Spleen (tissue), 11 donors: ENCODE measurements around the gene NIPBL. TPM values are rescaled to one million over a fixed set of nuclear protein-coding genes. Genes with fewer than 3 reads are reported as not detected.

ENCODE experiments used
- DNase-seq: peaks from one replicate; pipeline ENCODE4 v3.0.0-alpha.2; 2020
- H3K27ac ChIP-seq, 8 donors: fragments of 200-600 bp; sonication (generic) in 7 of 8; 1 replicate in 4 of 8; 2 replicates in 4 of 8; pipeline versions ENCODE4 v1.5.0 to v1.8.0; 2016 to 2021; ENCODE audit warnings: inconsistent platforms in 4 of 8, mild to moderate bottlenecking in 4 of 8, moderate library complexity in 1 of 8
- H3K27me3 ChIP-seq, 7 donors: fragments of 200-600 bp; sonication (generic) in 6 of 7; replicated peaks in 1 of 7; 1 replicate in 4 of 7; 2 replicates in 3 of 7; pipeline versions ENCODE4 v1.5.0 to v1.8.0; 2016 to 2021; ENCODE audit warnings: inconsistent platforms in 3 of 7, mild to moderate bottlenecking in 1 of 7
- H3K36me3 ChIP-seq, 6 donors: fragments of 200-600 bp; sonication (generic) in 5 of 6; 1 replicate in 4 of 6; 2 replicates in 2 of 6; pipeline versions ENCODE4 v1.5.0 to v1.8.0; 2016 to 2021; ENCODE audit warnings: inconsistent platforms in 2 of 6
- H3K4me1 ChIP-seq, 6 donors: fragments of 200-600 bp; sonication (generic) in 5 of 6; 1 replicate in 3 of 6; 2 replicates in 3 of 6; pipeline versions ENCODE4 v1.5.0 to v1.8.0; 2016 to 2021; ENCODE audit warnings: inconsistent platforms in 3 of 6
- H3K4me3 ChIP-seq, 8 donors: fragments of 200-600 bp; sonication (generic) in 7 of 8; 1 replicate in 4 of 8; 2 replicates in 4 of 8; pipeline versions ENCODE4 v1.5.0 to v1.8.0; 2016 to 2021; ENCODE audit warnings: inconsistent platforms in 4 of 8, mild to moderate bottlenecking in 4 of 8, moderate library complexity in 2 of 8
- H3K9me3 ChIP-seq, 8 donors: fragments of 200-600 bp; sonication (generic) in 7 of 8; 1 replicate in 4 of 8; 2 replicates in 4 of 8; pipeline versions ENCODE4 v1.5.0 to v1.8.0; 2016 to 2021; ENCODE audit warnings: inconsistent platforms in 4 of 8
- CTCF ChIP-seq, 11 experiments: fragments of 200-600 bp in 7 of 11; fragments of 450-650 bp in 4 of 11; sonication (generic) in 4 of 11; IDR thresholded peaks in 8 of 11; conservative IDR thresholded peaks in 3 of 11; 1 replicate in 7 of 11; 2 replicates in 4 of 11; pipeline versions ENCODE4 v1.4.0 to v1.8.0; 2016 to 2021; ENCODE audit warnings: antibody characterized with exemption in 11 of 11, inconsistent platforms in 4 of 11, mild to moderate bottlenecking in 1 of 11
- POLR2A ChIP-seq, 3 donors: fragments of 450-650 bp; IDR thresholded peaks; one replicate each; pipeline ENCODE4 v1.5.1; 2017; ENCODE audit warnings: antibody characterized with exemption in 3 of 3, mild to moderate bottlenecking in 1 of 3
- POLR2AphosphoS5 ChIP-seq, 3 donors: sonication (generic); formaldehyde crosslinking; IDR thresholded peaks; one replicate each; pipeline ENCODE4 v1.5.1; 2017; ENCODE audit warnings: antibody characterized with exemption in 3 of 3
- WGBS, 5 donors: extraction: QIAGEN DNeasy Blood & Tissue Kit in 3 of 5; methylation state at CpG; one replicate each; pipeline versions ENCODE4 v1.1.5 to v1.1.7; 2013 to 2018; 5-methylcytosine and 5-hydroxymethylcytosine counted together
- intact Hi-C: fragments of 100-400 bp; cut with DNase I; formaldehyde crosslinking; loops from one replicate; pipeline ENCODE4 v1.15.0; 2023; ENCODE audit warnings: low total_unique reads
- polyA plus RNA-seq, 3 donors: library from polyadenylated mRNA; stranded (reverse); fragments of 200-250 nt; gene quantifications; one replicate each; pipeline ENCODE4 v1.2.1, GENCODE V29; 2013
- total RNA-seq, 7 donors: library from RNA; depleted of rRNA in 3 of 7; stranded (reverse); fragments of >200 nt in 3 of 7; fragmentation: NEBNext Ultra II Directional in 4 of 7; extraction: Animal tissue kit (Norgen Biotek cat#: 25700) in 4 of 7; gene quantifications; one replicate each; pipeline versions ENCODE4 v1.1.0 to v1.2.1, GENCODE V29; 2016 to 2021
- donor health status: healthy with polysubstance abuse.
- donor health status: DM: no; HTN: no; CAD: no; lungs with moderate emphysema.
- donor health status: DM: no; HTN: no; CAD: no.
- donor health status: Bipolar disorder and iron deficiency.
- donor health status: healthy.
- donor health status: DM: no; HTN: no; CAD: no.
- donor health status: DM: yes; HTN: yes; CAD: no.

Gene NIPBL
- total and polyA plus RNA-seq, 10 donors: 16.8 to 103 (median 83.1) TPM

GRCh38 chr5:36883894-36884462 lies 7.4 kb downstream of the NIPBL start:
- Histone ChIP-seq H3K27me3 (no peaks in the 10 kb centered on the region), H3K4me1 (peaks cover 59 to 100% (median 91%) of the 10 kb centered on the region in 6 donors), H3K9me3 (no peaks in the 10 kb centered on the region), H3K36me3 (peaks cover 0 to 14% (median 0%) of the 10 kb centered on the region in 6 donors), H3K4me3 (no peak overlapping the region), H3K27ac (no peak overlapping the region)
- TF ChIP-seq CTCF (IDR thresholded peaks at IDR 0.05 in 8 of 11, conservative IDR thresholded peaks at IDR 0.05 in 3 of 11) (no peak), POLR2AphosphoS5 (IDR thresholded peaks at IDR 0.05) (no peak), POLR2A (IDR thresholded peaks at IDR 0.05) (no peak)
- 90 to 95% (median 92%) methylated on average over 3 of the region's 3 CpGs for WGBS, 5 donors
- intact Hi-C loops: no loop called here
- DNase-seq: no peak

- H3K36me3 ChIP-seq: peaks cover 0 to 14% (median 0%) of the 10 kb centered on the region in 6 donors
- H3K27me3 ChIP-seq: no peaks in the 10 kb centered on the region
- H3K4me3 ChIP-seq: no peak overlapping the region
- 95 to 99% (median 97%) methylated on average over 9 to 10 of the region's 10 CpGs for WGBS, 5 donors
- no peak overlapping the region for H3K27ac ChIP-seq
- H3K4me1 ChIP-seq: peaks cover 47 to 100% (median 86%) of the 10 kb centered on the region in 6 donors
- H3K9me3 ChIP-seq: no peaks in the 10 kb centered on the region
- intact Hi-C loops: no loop called here
- peak; percentile 72 for DNase-seq
- TF ChIP-seq POLR2AphosphoS5 (IDR thresholded peaks at IDR 0.05) (no peak), POLR2A (IDR thresholded peaks at IDR 0.05) (no peak)
These were observed 8.6 kb downstream of the NIPBL start for GRCh38 chr5:36885149-36885548.

DNA sequence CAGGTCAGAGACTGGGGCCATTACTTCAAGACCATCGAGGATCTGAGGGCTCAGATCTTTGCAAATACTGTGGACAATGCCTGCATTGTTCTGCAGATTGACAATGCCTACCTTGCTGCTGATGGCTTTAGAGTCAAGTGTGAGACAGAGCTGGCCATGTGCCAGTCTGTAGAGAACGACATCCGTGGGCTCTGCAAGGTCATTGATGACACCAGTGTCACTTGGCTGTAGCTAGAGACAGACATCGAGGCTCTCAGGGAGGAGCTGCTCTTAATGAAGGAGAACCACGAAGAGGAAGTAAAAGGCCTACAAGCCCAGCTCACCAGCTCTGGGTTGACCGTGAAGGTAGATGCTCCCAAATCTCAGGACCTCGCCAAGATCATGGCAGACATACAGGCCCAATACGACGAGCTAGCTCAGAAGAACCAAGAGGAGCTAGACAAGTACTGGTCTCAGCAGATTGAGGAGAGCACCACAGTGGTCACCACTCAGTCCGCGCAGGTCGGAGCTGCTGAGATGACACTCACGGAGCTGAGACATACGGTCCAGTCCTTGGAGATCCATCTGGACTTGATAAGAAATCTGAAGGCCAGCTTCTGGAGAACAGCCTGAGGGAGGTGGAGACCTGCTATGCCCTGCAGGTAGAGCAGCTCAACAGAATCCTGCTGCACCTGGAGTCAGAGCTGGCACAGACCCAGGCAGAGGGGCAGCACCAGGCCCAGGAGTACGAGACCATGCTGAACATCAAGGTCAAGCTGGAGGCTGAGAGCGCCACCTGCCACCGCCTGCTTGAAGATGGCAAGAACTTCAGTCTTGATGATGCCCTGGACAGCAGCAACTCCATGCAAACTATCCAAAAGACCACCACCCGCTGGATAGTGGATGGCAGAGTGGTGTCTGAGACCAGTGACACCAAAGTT lies 9.3 kb downstream of the NIPBL start:
- peak; percentile 58 for DNase-seq
- Histone ChIP-seq H3K36me3 (peaks cover 0 to 15% (median 0%) of the 10 kb centered on the region in 6 donors), H3K27me3 (no peaks in the 10 kb centered on the region), H3K4me1 (peaks cover 41 to 100% (median 79%) of the 10 kb centered on the region in 6 donors), H3K9me3 (no peaks in the 10 kb centered on the region), H3K27ac (no peak overlapping the region), H3K4me3 (no peak overlapping the region)
- WGBS, 5 donors: 87 to 91% (median 88%) methylated on average over 18 of the region's 18 CpGs
- intact Hi-C loops: no loop called here
- TF ChIP-seq POLR2AphosphoS5 (IDR thresholded peaks at IDR 0.05) (no peak), POLR2A (IDR thresholded peaks at IDR 0.05) (no peak), CTCF (IDR thresholded peaks at IDR 0.05 in 8 of 11, conservative IDR thresholded peaks at IDR 0.05 in 3 of 11) (no peak)

GRCh38 chr5:36886791-36887190 lies 10.2 kb downstream of the NIPBL start:
- peaks cover 31 to 94% (median 70%) of the 10 kb centered on the region in 6 donors for H3K4me1 ChIP-seq
- no peak overlapping the region for H3K4me3 ChIP-seq
- no peak for TF ChIP-seq CTCF (IDR thresholded peaks at IDR 0.05 in 8 of 11, conservative IDR thresholded peaks at IDR 0.05 in 3 of 11)
- no peak for TF ChIP-seq POLR2AphosphoS5 (IDR thresholded peaks at IDR 0.05)
- TF ChIP-seq POLR2A (IDR thresholded peaks at IDR 0.05): no peak
- no peaks in the 10 kb centered on the region for H3K27me3 ChIP-seq
- no peak overlapping the region for H3K27ac ChIP-seq
- H3K36me3 ChIP-seq: peaks cover 0 to 24% (median 0%) of the 10 kb centered on the region in 6 donors
- intact Hi-C loops: no loop called here
- 84 to 89% (median 88%) methylated on average over 3 of the region's 3 CpGs for WGBS, 5 donors
- H3K9me3 ChIP-seq: no peaks in the 10 kb centered on the region
- no peak for DNase-seq
